ENCODE data around the gene BBIP1. TPM values are rescaled to one million over a fixed set of nuclear protein-coding genes. Genes with fewer than 3 reads are reported as not detected.

The BBIP1 gene
- total RNA-seq, 1 experiment from 2014 or later, result 16.7 TPM

- Mint-ChIP-seq H3K27ac (ENCODE audit: unreplicated experiment) (no peak overlapping the region), H3K36me3 (ENCODE audit: insufficient read depth, unreplicated experiment) (peaks cover 8% of the 10 kb centered on the region), H3K27me3 (ENCODE audit: insufficient read depth, unreplicated experiment) (no peaks in the 10 kb centered on the region), H3K9me3 (ENCODE audit: unreplicated experiment) (no peaks in the 10 kb centered on the region), H3K4me1 (ENCODE audit: low read depth, unreplicated experiment) (no peaks in the 10 kb centered on the region), H3K4me3 (ENCODE audit: unreplicated experiment) (no peak overlapping the region)
- DNase-seq, result no peak
- CTCF ChIA-PET, result interaction anchor here (1.2 kb wide), 1 partner anchor 13 kb away, joined by 3 read pairs; no protein-coding TSS in a partner anchor
- no peak for TF ChIP-seq CTCF (IDR thresholded peaks at IDR 0.05; ENCODE audit: insufficient read depth in 1 of 2, low read depth in 1 of 2, low read length in 1 of 2, severe bottlenecking in 1 of 2, unreplicated experiment in 1 of 2)
- intact Hi-C loops (cut with micrococcal nuclease; ENCODE audit: unreplicated experiment), result no loop called here
- H3K4me1 ChIP-seq, result peaks cover 4% of the 10 kb centered on the region; the same call in 1 of the 2 replicates
- no peaks in the 10 kb centered on the region for H3K27me3 ChIP-seq (replicated peaks; ENCODE audit: control insufficient read depth, insufficient read depth, low read length)
- no peak overlapping the region for H3K4me3 ChIP-seq (ENCODE audit: low read depth, low read length)
- H3K36me3 ChIP-seq (ENCODE audit: control insufficient read depth, insufficient read depth, low read length), result no peaks in the 10 kb centered on the region
- POLR2A ChIA-PET, result no interaction called here
- no peaks in the 10 kb centered on the region for H3K9me3 ChIP-seq
- BruUV-seq (replicated peaks), result no TSS peak
These were observed 12.9 kb upstream of the BBIP1 start for GRCh38 chr10:110931769-110932381.

- intact Hi-C loops (cut with micrococcal nuclease; ENCODE audit: unreplicated experiment), result no loop called here
- no peaks in the 10 kb centered on the region for H3K9me3 Mint-ChIP-seq (ENCODE audit: unreplicated experiment)
- CTCF ChIA-PET, result no interaction called here
- Histone ChIP-seq H3K9me3 (no peaks in the 10 kb centered on the region), H3K4me1 (peaks cover 2% of the 10 kb centered on the region; the same call in 1 of the 2 replicates), H3K27me3 (replicated peaks; ENCODE audit: control insufficient read depth, insufficient read depth, low read length) (no peaks in the 10 kb centered on the region), H3K4me3 (ENCODE audit: low read depth, low read length) (no peak overlapping the region), H3K36me3 (ENCODE audit: control insufficient read depth, insufficient read depth, low read length) (no peaks in the 10 kb centered on the region)
- no peaks in the 10 kb centered on the region for H3K36me3 Mint-ChIP-seq (ENCODE audit: insufficient read depth, unreplicated experiment)
- POLR2A ChIA-PET, result no interaction called here
- DNase-seq, result no peak
- TF ChIP-seq CTCF (IDR thresholded peaks at IDR 0.05; ENCODE audit: insufficient read depth in 1 of 2, low read depth in 1 of 2, low read length in 1 of 2, severe bottlenecking in 1 of 2, unreplicated experiment in 1 of 2), result no peak
- H3K27ac Mint-ChIP-seq (ENCODE audit: unreplicated experiment), result no peak overlapping the region
- no peak overlapping the region for H3K4me3 Mint-ChIP-seq (ENCODE audit: unreplicated experiment)
- H3K27me3 Mint-ChIP-seq (ENCODE audit: insufficient read depth, unreplicated experiment), result no peaks in the 10 kb centered on the region
- H3K4me1 Mint-ChIP-seq (ENCODE audit: low read depth, unreplicated experiment), result peaks cover 7% of the 10 kb centered on the region
- no TSS peak for BruUV-seq (replicated peaks)
These were observed 8.5 kb upstream of the BBIP1 start for GRCh38 chr10:110927461-110927860.

- Mint-ChIP-seq H3K4me3 (ENCODE audit: unreplicated experiment) (no peak overlapping the region), H3K9me3 (ENCODE audit: unreplicated experiment) (no peaks in the 10 kb centered on the region), H3K36me3 (ENCODE audit: insufficient read depth, unreplicated experiment) (peaks cover 2% of the 10 kb centered on the region), H3K27ac (ENCODE audit: unreplicated experiment) (peak overlapping the region; percentile 50), H3K27me3 (ENCODE audit: insufficient read depth, unreplicated experiment) (no peaks in the 10 kb centered on the region), H3K4me1 (ENCODE audit: low read depth, unreplicated experiment) (peaks cover 7% of the 10 kb centered on the region)
- no peak overlapping the region for H3K4me3 ChIP-seq (ENCODE audit: low read depth, low read length)
- H3K27me3 ChIP-seq (replicated peaks; ENCODE audit: control insufficient read depth, insufficient read depth, low read length), result no peaks in the 10 kb centered on the region
- POLR2A ChIA-PET, result no interaction called here
- DNase-seq, result no peak
- no peaks in the 10 kb centered on the region for H3K36me3 ChIP-seq (ENCODE audit: control insufficient read depth, insufficient read depth, low read length)
- CTCF ChIA-PET, result no interaction called here
- H3K4me1 ChIP-seq, result peaks cover 7% of the 10 kb centered on the region; the same call in 1 of the 2 replicates
- H3K9me3 ChIP-seq, result no peaks in the 10 kb centered on the region
- TF ChIP-seq CTCF (IDR thresholded peaks at IDR 0.05; ENCODE audit: insufficient read depth in 1 of 2, low read depth in 1 of 2, low read length in 1 of 2, severe bottlenecking in 1 of 2, unreplicated experiment in 1 of 2), result no peak
- intact Hi-C loops (cut with micrococcal nuclease; ENCODE audit: unreplicated experiment), result no loop called here
- no TSS peak for BruUV-seq (replicated peaks)
These were observed 5.0 kb upstream of the BBIP1 start for GRCh38 chr10:110923856-110924493.

All from Caco-2 (cell line).